GM21447 (cell line): ENCODE data around the gene SERPINA4.

ENCODE experiments used
- ATAC-seq: cut with Tn5 transposase; IDR thresholded peaks from one replicate; pipeline ENCODE4 v1.9.1; 2021; ENCODE audit not compliant: unreplicated experiment

Gene SERPINA4

DNA sequence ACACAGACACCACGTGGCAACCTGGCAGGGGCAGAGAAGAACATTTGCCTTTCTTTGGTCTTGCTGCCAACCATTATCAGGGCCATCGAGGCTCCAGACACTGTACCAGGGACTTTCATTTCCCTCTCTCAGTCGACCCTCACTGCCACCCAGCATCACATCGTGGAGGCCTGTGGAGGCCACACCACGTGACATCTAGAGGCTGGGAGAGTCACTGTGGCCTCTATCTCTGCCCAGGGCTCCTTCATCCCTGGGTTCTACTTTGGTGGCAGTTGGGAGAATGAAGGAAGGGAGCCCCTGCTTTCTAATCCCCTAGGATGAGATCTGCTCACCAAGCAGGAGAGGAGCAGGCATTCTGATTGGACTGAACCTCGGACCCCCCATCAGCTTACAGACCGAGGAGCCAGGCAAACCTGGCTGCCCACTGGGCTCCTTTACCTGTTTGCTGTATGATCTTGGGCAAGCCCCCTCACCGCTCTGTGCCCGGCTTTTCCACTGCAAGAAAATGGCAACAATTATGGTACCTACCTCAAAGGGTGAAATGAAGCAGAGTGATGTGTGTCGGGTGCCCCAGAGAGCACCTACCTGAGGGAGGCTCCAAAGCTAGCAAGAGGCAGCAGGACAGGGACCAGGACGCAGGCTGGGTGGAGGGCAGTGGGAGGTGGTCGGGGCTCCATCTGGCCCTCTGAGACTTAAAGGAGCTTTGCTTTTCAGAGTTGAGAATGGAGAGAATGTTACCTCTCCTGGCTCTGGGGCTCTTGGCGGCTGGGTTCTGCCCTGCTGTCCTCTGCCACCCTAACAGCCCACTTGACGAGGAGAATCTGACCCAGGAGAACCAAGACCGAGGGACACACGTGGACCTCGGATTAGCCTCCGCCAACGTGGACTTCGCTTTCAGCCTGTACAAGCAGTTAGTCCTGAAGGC lies 52.7 kb downstream of the SERPINA4 start:
- ATAC-seq, result no peak

DNA sequence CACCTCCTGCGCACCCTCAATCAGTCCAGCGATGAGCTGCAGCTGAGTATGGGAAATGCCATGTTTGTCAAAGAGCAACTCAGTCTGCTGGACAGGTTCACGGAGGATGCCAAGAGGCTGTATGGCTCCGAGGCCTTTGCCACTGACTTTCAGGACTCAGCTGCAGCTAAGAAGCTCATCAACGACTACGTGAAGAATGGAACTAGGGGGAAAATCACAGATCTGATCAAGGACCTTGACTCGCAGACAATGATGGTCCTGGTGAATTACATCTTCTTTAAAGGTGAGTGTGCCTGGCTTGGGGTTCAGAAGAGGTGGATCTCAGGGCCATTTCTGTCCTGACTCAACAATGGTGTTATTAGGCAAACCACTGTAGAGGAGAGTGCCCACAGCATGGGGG lies 53.6 kb downstream of the SERPINA4 start:
- no peak for ATAC-seq

DNA sequence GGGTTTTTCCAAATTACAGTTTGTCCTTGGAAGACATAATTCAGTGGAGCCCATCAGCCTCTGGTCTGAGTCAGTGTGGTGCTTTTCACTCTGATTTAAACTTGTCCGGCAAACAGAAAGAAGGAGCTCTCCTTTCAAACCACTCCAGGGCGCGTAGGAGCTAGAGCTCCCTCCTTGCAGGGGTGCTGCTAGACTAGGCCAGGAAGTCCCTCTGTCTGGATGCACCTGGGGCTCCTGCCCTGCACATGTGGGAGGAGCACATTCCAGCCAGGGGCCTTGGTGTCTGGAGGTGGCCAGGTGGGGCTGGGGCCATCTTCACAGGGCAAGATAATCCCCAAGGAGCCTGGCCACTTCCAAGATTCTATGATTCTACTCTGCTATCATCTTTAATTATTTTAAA lies 54.0 kb downstream of the SERPINA4 start:
- no peak for ATAC-seq

- ATAC-seq, result no peak
Observed at GRCh38 chr14:94615823-94616570, 54.8 kb downstream of the SERPINA4 start.

- ATAC-seq, result no peak
Observed at GRCh38 chr14:94617366-94617941, 56.2 kb downstream of the SERPINA4 start.

DNA sequence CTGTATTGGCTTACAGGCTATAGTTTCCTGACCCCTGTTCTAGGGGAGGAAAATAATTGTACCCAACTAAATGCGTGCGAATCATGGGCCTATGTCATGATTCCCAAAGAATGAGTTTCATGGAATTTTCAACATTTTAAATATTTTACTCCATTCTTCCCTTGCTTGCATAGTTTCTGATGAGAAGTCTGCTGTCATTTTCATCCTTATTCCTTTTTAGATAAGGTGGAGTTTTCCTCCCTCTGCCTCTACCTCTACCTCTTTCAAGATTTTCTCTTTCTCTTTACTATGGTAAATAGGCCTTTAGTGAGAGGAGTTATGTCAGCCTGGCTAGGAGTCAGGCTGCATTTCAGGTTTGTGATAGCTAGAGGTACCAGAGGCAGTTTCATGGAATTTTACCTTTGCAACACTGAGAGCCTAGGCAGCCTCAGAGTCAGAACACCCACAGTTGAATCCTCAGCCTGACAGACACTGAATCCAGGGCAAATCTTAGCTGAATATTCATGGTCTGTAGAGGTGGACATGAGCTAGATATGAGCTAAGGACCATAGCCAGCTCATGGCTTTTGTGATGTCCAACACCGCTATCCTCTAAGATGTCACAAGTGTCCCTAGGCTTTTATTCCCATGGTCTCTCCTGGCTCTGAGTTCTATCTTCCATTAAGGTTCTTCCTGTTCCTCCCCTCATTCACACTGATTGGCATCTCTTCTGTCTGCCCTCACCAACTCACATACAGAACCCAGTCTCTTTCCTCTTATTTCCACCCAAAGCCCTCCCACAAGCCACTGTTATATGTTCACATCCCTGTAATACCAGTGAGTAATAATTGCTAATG lies 57.0 kb downstream of the SERPINA4 start:
- no peak for ATAC-seq

- ATAC-seq, result no peak
Observed at GRCh38 chr14:94619297-94619696, 58.1 kb downstream of the SERPINA4 start.
